Astrocyte (in vitro differentiated cells and primary cell): ENCODE results near the gene MAP2. TPM values are rescaled to one million over a fixed set of nuclear protein-coding genes. Genes with fewer than 3 reads are reported as not detected.
"Not testable (repeated sequence)": the region's sequence is repeated elsewhere in the genome, so short reads cannot be mapped to it uniquely, and the experiment has no call there.

Source experiments
- DNase-seq: peaks from one replicate; pipeline ENCODE4 v3.0.0-alpha.2; 2010; ENCODE audit warnings: low read depth
- FAIRE-seq: peaks from 2 replicates; lab custom pipeline; 2011; peaks lifted over from hg19 to GRCh38; lab: Jason Lieb, UNC
- H2AFZ ChIP-seq: 2 replicates; pipeline ENCODE4 v1.6.0; 2012; ENCODE audit warnings: low read depth, low read length, inconsistent platforms
- H3K27ac ChIP-seq: 2 replicates; pipeline ENCODE4 v1.5.1; 2011; ENCODE audit warnings: low read depth, low read length, inconsistent platforms
- H3K27me3 ChIP-seq: 2 replicates; pipeline ENCODE4 v1.6.0; 2011; ENCODE audit warnings: low read length, inconsistent platforms; ENCODE audit not compliant: insufficient read depth
- H3K36me3 ChIP-seq: 2 replicates; pipeline ENCODE4 v1.5.1; 2011; ENCODE audit warnings: low read length, inconsistent platforms; ENCODE audit not compliant: insufficient read depth
- H3K4me1 ChIP-seq: 2 replicates; pipeline ENCODE4 v1.5.1; 2011; ENCODE audit warnings: low read length, inconsistent platforms; ENCODE audit not compliant: insufficient read depth
- H3K4me2 ChIP-seq: 2 replicates; pipeline ENCODE4 v1.6.0; 2012; ENCODE audit warnings: low read length, inconsistent platforms
- H3K4me3 ChIP-seq: 2 replicates; pipeline ENCODE4 v1.5.1; 2011; ENCODE audit warnings: low read depth, mild to moderate bottlenecking, low read length, inconsistent platforms; ENCODE audit not compliant: insufficient read depth
- H3K79me2 ChIP-seq: 2 replicates; pipeline ENCODE4 v1.6.0; 2012; ENCODE audit warnings: mild to moderate bottlenecking, low read length, inconsistent platforms; ENCODE audit not compliant: insufficient read depth
- H3K9ac ChIP-seq: 2 replicates; pipeline ENCODE4 v1.6.0; 2012; ENCODE audit warnings: mild to moderate bottlenecking, low read length, inconsistent platforms
- H3K9me3 ChIP-seq: 2 replicates; pipeline ENCODE4 v1.5.1; 2012; ENCODE audit warnings: low read depth, mild to moderate bottlenecking, low read length, inconsistent platforms; ENCODE audit not compliant: insufficient read depth
- H4K20me1 ChIP-seq: 2 replicates; pipeline ENCODE4 v1.6.0; 2012; ENCODE audit warnings: low read length, inconsistent platforms; ENCODE audit not compliant: insufficient read depth
- H3K27ac Mint-ChIP-seq: one replicate; pipeline ENCODE4 v1.8.0; 2021; ENCODE audit warnings: mild to moderate bottlenecking, mixed read lengths; ENCODE audit not compliant: unreplicated experiment
- H3K27me3 Mint-ChIP-seq: one replicate; pipeline ENCODE4 v1.8.0; 2021; ENCODE audit warnings: low read depth, mixed read lengths; ENCODE audit not compliant: unreplicated experiment
- H3K36me3 Mint-ChIP-seq: one replicate; pipeline ENCODE4 v1.8.0; 2021; ENCODE audit warnings: low read depth, mixed read lengths; ENCODE audit not compliant: unreplicated experiment
- H3K4me1 Mint-ChIP-seq: one replicate; pipeline ENCODE4 v1.8.0; 2021; ENCODE audit warnings: low read depth, mixed read lengths; ENCODE audit not compliant: unreplicated experiment
- H3K4me3 Mint-ChIP-seq: one replicate; pipeline ENCODE4 v1.8.0; 2021; ENCODE audit warnings: mild to moderate bottlenecking, moderate library complexity, mixed read lengths; ENCODE audit not compliant: unreplicated experiment
- H3K9me3 Mint-ChIP-seq: one replicate; pipeline ENCODE4 v1.8.0; 2021; ENCODE audit warnings: mild to moderate bottlenecking, mixed read lengths; ENCODE audit not compliant: unreplicated experiment
- CTCF ChIP-seq: IDR thresholded peaks from 2 replicates; pipeline ENCODE4 v1.5.1; 2011; ENCODE audit warnings: low read depth, mild to moderate bottlenecking, inconsistent platforms, low read length, moderate library complexity; ENCODE audit not compliant: insufficient read depth
- EZH2 ChIP-seq: IDR thresholded peaks from 2 replicates; pipeline ENCODE4 v1.6.1; 2012; ENCODE audit warnings: mild to moderate bottlenecking, low read length, inconsistent platforms; ENCODE audit not compliant: insufficient read depth
- total RNA-seq: library from RNA; stranded (reverse); gene quantifications from 2 replicates; pipeline ENCODE4 v1.2.1, GENCODE V29; 2021

Gene MAP2
- total RNA-seq, 1 donor from 2014 or later, result 15.9 TPM

- H4K20me1 ChIP-seq, result no peaks in the 10 kb centered on the region
- Mint-ChIP-seq H3K36me3 (no peaks in the 10 kb centered on the region), H3K27me3 (no peaks in the 10 kb centered on the region), H3K4me3 (no peak overlapping the region), H3K9me3 (no peaks in the 10 kb centered on the region), H3K27ac (no peak overlapping the region), H3K4me1 (peaks cover 21% of the 10 kb centered on the region)
- no peak for TF ChIP-seq EZH2
- no peak for TF ChIP-seq CTCF
- H3K9ac ChIP-seq, result no peak overlapping the region
- H3K9me3 ChIP-seq, result no peaks in the 10 kb centered on the region
- no peak overlapping the region for H3K27ac ChIP-seq
- H3K4me3 ChIP-seq, result no peak overlapping the region
- no peak overlapping the region for H2AFZ ChIP-seq
- peak overlapping the region; percentile 27 for H3K4me2 ChIP-seq
- H3K4me1 ChIP-seq, result peaks cover 26% of the 10 kb centered on the region
- H3K79me2 ChIP-seq, result no peaks in the 10 kb centered on the region
- FAIRE-seq (peak; percentile 87), DNase-seq (peak; percentile 98)
- no peaks in the 10 kb centered on the region for H3K27me3 ChIP-seq
- no peaks in the 10 kb centered on the region for H3K36me3 ChIP-seq
These were observed 50.1 kb downstream of the MAP2 start for GRCh38 chr2:209473930-209474419.

GRCh38 chr2:209474960-209475359 lies 51.1 kb downstream of the MAP2 start:
- Histone ChIP-seq H3K9ac (no peak overlapping the region), H3K36me3 (no peaks in the 10 kb centered on the region), H3K4me2 (no peak overlapping the region), H3K4me3 (no peak overlapping the region), H3K79me2 (no peaks in the 10 kb centered on the region), H3K9me3 (no peaks in the 10 kb centered on the region), H4K20me1 (no peaks in the 10 kb centered on the region), H3K4me1 (peaks cover 26% of the 10 kb centered on the region), H3K27ac (no peak overlapping the region), H3K27me3 (no peaks in the 10 kb centered on the region), H2AFZ (no peak overlapping the region)
- Mint-ChIP-seq H3K27me3 (no peaks in the 10 kb centered on the region), H3K4me1 (peaks cover 21% of the 10 kb centered on the region), H3K36me3 (no peaks in the 10 kb centered on the region), H3K4me3 (no peak overlapping the region), H3K9me3 (no peaks in the 10 kb centered on the region), H3K27ac (no peak overlapping the region)
- FAIRE-seq (no peak), DNase-seq (no peak)
- TF ChIP-seq EZH2 (no peak), CTCF (no peak)

- H3K9me3 ChIP-seq, result peaks cover 4% of the 10 kb centered on the region
- DNase-seq (peak; percentile 82), FAIRE-seq (no peak)
- no peaks in the 10 kb centered on the region for H4K20me1 ChIP-seq
- H2AFZ ChIP-seq, result no peak overlapping the region
- no peaks in the 10 kb centered on the region for H3K27me3 ChIP-seq
- Mint-ChIP-seq H3K27me3 (no peaks in the 10 kb centered on the region), H3K4me3 (no peak overlapping the region), H3K9me3 (no peaks in the 10 kb centered on the region), H3K27ac (no peak overlapping the region), H3K36me3 (peaks cover 2% of the 10 kb centered on the region), H3K4me1 (peaks cover 14% of the 10 kb centered on the region)
- H3K9ac ChIP-seq, result no peak overlapping the region
- no peak overlapping the region for H3K27ac ChIP-seq
- TF ChIP-seq EZH2, result no peak
- H3K4me2 ChIP-seq, result no peak overlapping the region
- no peaks in the 10 kb centered on the region for H3K36me3 ChIP-seq
- no peak overlapping the region for H3K4me3 ChIP-seq
- peaks cover 18% of the 10 kb centered on the region for H3K4me1 ChIP-seq
- H3K79me2 ChIP-seq, result no peaks in the 10 kb centered on the region
These were observed 52.7 kb downstream of the MAP2 start for GRCh38 chr2:209476367-209477208.

- H3K27me3 ChIP-seq, result not testable (repeated sequence)
These were observed 68.4 kb downstream of the MAP2 start for GRCh38 chr2:209492296-209492695.

More at GRCh38 chr2:209492296-209492695, 68.4 kb downstream of the MAP2 start:
- not testable (repeated sequence) for H3K4me3 Mint-ChIP-seq, H2AFZ ChIP-seq, H3K79me2 ChIP-seq, H3K27ac ChIP-seq, H3K4me3 ChIP-seq, H3K27me3 Mint-ChIP-seq, H3K36me3 ChIP-seq, FAIRE-seq, H3K4me2 ChIP-seq, DNase-seq, H3K9ac ChIP-seq, H3K9me3 ChIP-seq, H4K20me1 ChIP-seq, H3K36me3 Mint-ChIP-seq, H3K27ac Mint-ChIP-seq
- H3K9me3 Mint-ChIP-seq, result peaks cover 21% of the 10 kb centered on the region
- peaks cover 18% of the 10 kb centered on the region for H3K4me1 ChIP-seq
- H3K4me1 Mint-ChIP-seq, result peaks cover 19% of the 10 kb centered on the region
